Skeletal muscle tissue (tissue), 4 donors: Measurements from ENCODE around the gene TMEM184C. TPM values are rescaled to one million over a fixed set of nuclear protein-coding genes. Genes with fewer than 3 reads are reported as not detected.

ENCODE experiments used
- H3K27ac ChIP-seq: one replicate; pipeline ENCODE4 v1.7.0; 2013; ENCODE audit warnings: mild to moderate bottlenecking, low read depth, low read length, inconsistent platforms
- H3K27me3 ChIP-seq, 3 donors: one replicate each; pipeline ENCODE4 v1.7.0; 2013; ENCODE audit warnings: low read length in 3 of 3; ENCODE audit not compliant: control insufficient read depth in 3 of 3, insufficient read depth in 3 of 3
- H3K36me3 ChIP-seq, 3 donors: one replicate each; pipeline ENCODE4 v1.7.0; 2013; ENCODE audit warnings: low read length in 3 of 3; ENCODE audit not compliant: control insufficient read depth in 3 of 3, insufficient read depth in 3 of 3
- H3K4me1 ChIP-seq, 3 donors: one replicate each; pipeline ENCODE4 v1.7.0; 2013; ENCODE audit warnings: low read length in 3 of 3, mild to moderate bottlenecking in 3 of 3; ENCODE audit not compliant: control insufficient read depth in 3 of 3, insufficient read depth in 3 of 3
- H3K4me3 ChIP-seq, 3 donors: one replicate each; pipeline ENCODE4 v1.7.0; 2013; ENCODE audit warnings: low read length in 3 of 3
- H3K9ac ChIP-seq, 3 donors: one replicate each; pipeline ENCODE4 v1.7.0; 2013; ENCODE audit warnings: low read length in 3 of 3, mild to moderate bottlenecking in 3 of 3, moderate library complexity in 2 of 3, low read depth in 1 of 3
- H3K9me3 ChIP-seq, 3 donors: one replicate each; pipeline ENCODE4 v1.7.0; 2013; ENCODE audit warnings: low read length in 3 of 3; ENCODE audit not compliant: control insufficient read depth in 3 of 3
- total RNA-seq: library from RNA; depleted of rRNA; stranded (reverse); fragments of >200 nt; gene quantifications from one replicate; pipeline ENCODE4 v1.2.3, GENCODE V29; 2014
- donor health status: Osteomylitis.

TMEM184C gene
- total RNA-seq, 1 donor from 2014 or later = 14.6 TPM

- no peaks in the 10 kb centered on the region for H3K4me1 ChIP-seq
- no peaks in the 10 kb centered on the region for H3K9me3 ChIP-seq
- no peak overlapping the region for H3K27ac ChIP-seq
- H3K4me3 ChIP-seq = no peak overlapping the region
- H3K9ac ChIP-seq = no peak overlapping the region
- H3K36me3 ChIP-seq = no peaks in the 10 kb centered on the region
- no peaks in the 10 kb centered on the region for H3K27me3 ChIP-seq
Measured at GRCh38 chr4:147583876-147584275, 33.3 kb upstream of the TMEM184C start.

- Histone ChIP-seq H3K4me3 (no peak overlapping the region), H3K36me3 (no peaks in the 10 kb centered on the region), H3K27me3 (no peaks in the 10 kb centered on the region), H3K27ac (no peak overlapping the region), H3K9ac (no peak overlapping the region), H3K9me3 (no peaks in the 10 kb centered on the region), H3K4me1 (no peaks in the 10 kb centered on the region)
Measured at GRCh38 chr4:147586032-147586431, 31.2 kb upstream of the TMEM184C start.

- Histone ChIP-seq H3K36me3 (no peaks in the 10 kb centered on the region), H3K9me3 (no peaks in the 10 kb centered on the region), H3K4me1 (no peaks in the 10 kb centered on the region), H3K27ac (no peak overlapping the region), H3K9ac (no peak overlapping the region), H3K4me3 (no peak overlapping the region), H3K27me3 (no peaks in the 10 kb centered on the region)
Measured at GRCh38 chr4:147586637-147587036, 30.6 kb upstream of the TMEM184C start.

- Histone ChIP-seq H3K36me3 (no peaks in the 10 kb centered on the region), H3K4me3 (no peak overlapping the region), H3K27me3 (no peaks in the 10 kb centered on the region), H3K9me3 (no peaks in the 10 kb centered on the region), H3K27ac (no peak overlapping the region), H3K9ac (no peak overlapping the region), H3K4me1 (no peaks in the 10 kb centered on the region)
Measured at GRCh38 chr4:147587041-147587440, 30.2 kb upstream of the TMEM184C start.

- H3K4me1 ChIP-seq = no peaks in the 10 kb centered on the region
- H3K27ac ChIP-seq = no peak overlapping the region
- H3K36me3 ChIP-seq = no peaks in the 10 kb centered on the region
- H3K4me3 ChIP-seq = no peak overlapping the region
- H3K9ac ChIP-seq = no peak overlapping the region
- no peaks in the 10 kb centered on the region for H3K27me3 ChIP-seq
- H3K9me3 ChIP-seq = no peaks in the 10 kb centered on the region
Measured at GRCh38 chr4:147589586-147589985, 27.6 kb upstream of the TMEM184C start.

GRCh38 chr4:147590249-147590920, 26.8 kb upstream of the TMEM184C start:
- H3K27ac ChIP-seq = no peak overlapping the region
- H3K9ac ChIP-seq = no peak overlapping the region
- no peaks in the 10 kb centered on the region for H3K9me3 ChIP-seq
- no peak overlapping the region for H3K4me3 ChIP-seq
- no peaks in the 10 kb centered on the region for H3K36me3 ChIP-seq
- H3K4me1 ChIP-seq = no peaks in the 10 kb centered on the region
- no peaks in the 10 kb centered on the region for H3K27me3 ChIP-seq

GRCh38 chr4:147591106-147591505, 26.1 kb upstream of the TMEM184C start:
- Histone ChIP-seq H3K27ac (no peak overlapping the region), H3K9ac (no peak overlapping the region), H3K4me1 (no peaks in the 10 kb centered on the region), H3K36me3 (no peaks in the 10 kb centered on the region), H3K27me3 (no peaks in the 10 kb centered on the region), H3K4me3 (no peak overlapping the region), H3K9me3 (no peaks in the 10 kb centered on the region)

- Histone ChIP-seq H3K9ac (no peak overlapping the region), H3K27me3 (no peaks in the 10 kb centered on the region), H3K4me1 (no peaks in the 10 kb centered on the region), H3K27ac (no peak overlapping the region), H3K4me3 (no peak overlapping the region), H3K9me3 (no peaks in the 10 kb centered on the region), H3K36me3 (no peaks in the 10 kb centered on the region)
Measured at GRCh38 chr4:147594107-147594506, 23.1 kb upstream of the TMEM184C start.

GRCh38 chr4:147594578-147594977, 22.6 kb upstream of the TMEM184C start:
- H3K4me3 ChIP-seq = no peak overlapping the region
- H3K27me3 ChIP-seq = no peaks in the 10 kb centered on the region
- no peak overlapping the region for H3K9ac ChIP-seq
- H3K4me1 ChIP-seq = no peaks in the 10 kb centered on the region
- H3K36me3 ChIP-seq = no peaks in the 10 kb centered on the region
- H3K27ac ChIP-seq = no peak overlapping the region
- H3K9me3 ChIP-seq = no peaks in the 10 kb centered on the region

- Histone ChIP-seq H3K9ac (no peak overlapping the region), H3K9me3 (no peaks in the 10 kb centered on the region), H3K4me1 (no peaks in the 10 kb centered on the region), H3K27ac (no peak overlapping the region), H3K4me3 (no peak overlapping the region), H3K36me3 (no peaks in the 10 kb centered on the region), H3K27me3 (no peaks in the 10 kb centered on the region)
Measured at GRCh38 chr4:147596377-147596776, 20.8 kb upstream of the TMEM184C start.
